Measurements from ENCODE around the gene WDR75.
"Not testable (repeated sequence)": the region's sequence is repeated elsewhere in the genome, so short reads cannot be mapped to it uniquely, and the experiment has no call there.

- not testable (repeated sequence) for TF ChIP-seq POLR2A (IDR thresholded peaks at IDR 0.05; ENCODE audit: low read length); GATA1 (IDR thresholded peaks at IDR 0.05; ENCODE audit: low read depth, low read length)
Measured at GRCh38 chr2:189435803-189436202, 5.5 kb upstream of the WDR75 start.

Measured in erythroblast (primary cell).